K562 (cell line): ENCODE results near the gene GNAT2.

ENCODE experiments used
- CEBPB ChIP-seq: fragments of 450-650 bp; IDR thresholded peaks from 2 replicates; pipeline ENCODE4 v1.6.1; 2016; ENCODE audit warnings: missing genetic modification characterization, missing compliant biosample characterization
- CTCF ChIP-seq, 3 experiments: IDR thresholded peaks in 2 of 3; conservative IDR thresholded peaks in 1 of 3; 2 replicates each; pipeline ENCODE4 v1.5.1; 2011 to 2012; ENCODE audit warnings: low read length in 3 of 3, mild to moderate bottlenecking in 3 of 3, control low read depth in 2 of 3, improper control_type of control experiment in 1 of 3, inconsistent platforms in 1 of 3, low read depth in 1 of 3, mixed read lengths in 1 of 3, moderate library complexity in 1 of 3; ENCODE audit not compliant: insufficient read depth in 2 of 3
- JUNB ChIP-seq: fragments of 450-650 bp; formaldehyde crosslinking; conservative IDR thresholded peaks from 2 replicates; pipeline ENCODE4 v1.4.0; 2020; ENCODE audit warnings: mild to moderate bottlenecking
- MYBL2 ChIP-seq, 2 experiments: fragments of 450-650 bp in 1 of 2; sonication (generic) in 1 of 2; formaldehyde crosslinking in 1 of 2; IDR thresholded peaks; 2 replicates each; pipeline versions ENCODE4 v1.6.1 to v1.8.1; 2017 to 2022; ENCODE audit warnings: borderline replicate concordance in 1 of 2, inconsistent platforms in 1 of 2, low read depth in 1 of 2, mild to moderate bottlenecking in 1 of 2, missing genetic modification reagents in 1 of 2, moderate library complexity in 1 of 2
- NR1H2 ChIP-seq: sonication (generic); formaldehyde crosslinking; IDR thresholded peaks from 2 replicates; pipeline ENCODE4 v1.4.0; 2020; ENCODE audit warnings: mild to moderate bottlenecking, missing genetic modification reagents
- POLR2A ChIP-seq: fragments of 450-650 bp; conservative IDR thresholded peaks from 2 replicates; pipeline ENCODE4 v1.6.1; 2016

GRCh38 chr1:109573785-109574184 is 45.6 kb downstream of the GNAT2 start:
- TF ChIP-seq POLR2A (no peak), NR1H2 (CRISPR knock-in tag) (no peak), CTCF (IDR thresholded peaks at IDR 0.05 in 2 of 3, conservative IDR thresholded peaks at IDR 0.05 in 1 of 3; ENCODE audit: insufficient read depth in 2 of 3, low read depth in 1 of 3, low read length in 3 of 3) (no peak), JUNB (CRISPR knock-in tag) (no peak), CEBPB (no peak), MYBL2 (IDR thresholded peaks at IDR 0.05; ENCODE audit: low read depth) (no peak), MYBL2 (CRISPR knock-in tag; IDR thresholded peaks at IDR 0.05; ENCODE audit: borderline replicate concordance) (no peak)
